ENCODE results near the gene PRR3. TPM values are rescaled to one million over a fixed set of nuclear protein-coding genes. Genes with fewer than 3 reads are reported as not detected.

Gene PRR3, protein sequence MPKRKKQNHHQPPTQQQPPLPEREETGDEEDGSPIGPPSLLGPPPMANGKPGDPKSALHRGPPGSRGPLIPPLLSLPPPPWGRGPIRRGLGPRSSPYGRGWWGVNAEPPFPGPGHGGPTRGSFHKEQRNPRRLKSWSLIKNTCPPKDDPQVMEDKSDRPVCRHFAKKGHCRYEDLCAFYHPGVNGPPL
- 16.6 and 19.7 TPM in 2 replicates for total RNA-seq
- long read RNA-seq, partial matches to known transcripts, result 0 of 7 reads
- long read RNA-seq, other reads (novel, unspliced or antisense), result 0 of 7 reads

DNA sequence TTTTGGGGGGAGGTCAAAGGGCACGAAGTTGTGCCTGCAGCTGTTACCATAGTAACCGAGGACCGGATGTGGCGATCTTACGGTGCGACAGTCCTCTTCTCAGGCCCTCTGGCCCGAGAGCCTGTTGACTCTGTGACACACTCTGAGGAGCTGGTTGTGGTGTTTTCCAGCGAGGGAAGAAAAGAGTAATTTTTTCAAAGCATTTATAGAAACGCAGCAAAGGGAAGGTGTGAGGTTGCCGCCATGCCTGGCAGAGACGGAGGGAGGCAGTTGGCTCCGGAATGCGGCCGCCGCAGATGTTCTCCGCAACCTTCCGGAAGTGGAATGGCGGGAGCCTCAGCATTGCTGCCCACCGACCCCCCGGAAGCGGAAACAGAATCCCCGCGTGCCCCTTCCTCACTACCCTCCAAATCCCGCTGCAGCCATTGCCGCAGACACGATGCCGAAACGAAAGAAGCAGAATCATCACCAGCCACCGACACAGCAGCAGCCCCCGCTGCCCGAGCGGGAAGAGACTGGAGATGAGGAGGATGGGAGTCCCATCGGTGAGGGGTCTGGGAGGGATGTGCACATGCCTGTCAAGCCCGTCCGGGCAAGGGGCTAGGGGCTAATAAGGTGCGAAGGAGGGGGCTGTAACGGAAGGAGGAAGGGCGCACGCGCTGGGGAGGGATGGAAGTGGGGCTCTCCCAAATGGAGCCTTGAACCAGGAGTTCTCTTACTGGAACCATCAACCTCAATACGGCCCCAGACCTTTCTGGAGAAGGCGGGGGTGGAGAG is at the start of gene PRR3:
TSS of gene PRR3 (plus strand) at position 390 of the 777 bp plus-strand sequence. CDS start at position 440, 50 bp downstream.
- Mint-ChIP-seq H3K27ac (peak within 1 kb of the TSS; percentile 99), H3K4me1 (ENCODE audit: low read depth) (peaks cover 20% of the 10 kb centered on the region), H3K36me3 (ENCODE audit: insufficient read depth) (peaks cover 10% of the 10 kb centered on the region), H3K9me3 (ENCODE audit: low read depth) (no peaks in the 10 kb centered on the region), H3K4me3 (ENCODE audit: low read depth) (peak within 1 kb of the TSS; percentile 96), H3K27me3 (no peaks in the 10 kb centered on the region)
- DNase-seq (ENCODE audit: low spot score, unreplicated experiment), result peak; percentile 63
- TF ChIP-seq, protein P1, sequence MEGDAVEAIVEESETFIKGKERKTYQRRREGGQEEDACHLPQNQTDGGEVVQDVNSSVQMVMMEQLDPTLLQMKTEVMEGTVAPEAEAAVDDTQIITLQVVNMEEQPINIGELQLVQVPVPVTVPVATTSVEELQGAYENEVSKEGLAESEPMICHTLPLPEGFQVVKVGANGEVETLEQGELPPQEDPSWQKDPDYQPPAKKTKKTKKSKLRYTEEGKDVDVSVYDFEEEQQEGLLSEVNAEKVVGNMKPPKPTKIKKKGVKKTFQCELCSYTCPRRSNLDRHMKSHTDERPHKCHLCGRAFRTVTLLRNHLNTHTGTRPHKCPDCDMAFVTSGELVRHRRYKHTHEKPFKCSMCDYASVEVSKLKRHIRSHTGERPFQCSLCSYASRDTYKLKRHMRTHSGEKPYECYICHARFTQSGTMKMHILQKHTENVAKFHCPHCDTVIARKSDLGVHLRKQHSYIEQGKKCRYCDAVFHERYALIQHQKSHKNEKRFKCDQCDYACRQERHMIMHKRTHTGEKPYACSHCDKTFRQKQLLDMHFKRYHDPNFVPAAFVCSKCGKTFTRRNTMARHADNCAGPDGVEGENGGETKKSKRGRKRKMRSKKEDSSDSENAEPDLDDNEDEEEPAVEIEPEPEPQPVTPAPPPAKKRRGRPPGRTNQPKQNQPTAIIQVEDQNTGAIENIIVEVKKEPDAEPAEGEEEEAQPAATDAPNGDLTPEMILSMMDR (IDR thresholded peaks at IDR 0.05; ENCODE audit: unreplicated experiment), result no peak

DNA sequence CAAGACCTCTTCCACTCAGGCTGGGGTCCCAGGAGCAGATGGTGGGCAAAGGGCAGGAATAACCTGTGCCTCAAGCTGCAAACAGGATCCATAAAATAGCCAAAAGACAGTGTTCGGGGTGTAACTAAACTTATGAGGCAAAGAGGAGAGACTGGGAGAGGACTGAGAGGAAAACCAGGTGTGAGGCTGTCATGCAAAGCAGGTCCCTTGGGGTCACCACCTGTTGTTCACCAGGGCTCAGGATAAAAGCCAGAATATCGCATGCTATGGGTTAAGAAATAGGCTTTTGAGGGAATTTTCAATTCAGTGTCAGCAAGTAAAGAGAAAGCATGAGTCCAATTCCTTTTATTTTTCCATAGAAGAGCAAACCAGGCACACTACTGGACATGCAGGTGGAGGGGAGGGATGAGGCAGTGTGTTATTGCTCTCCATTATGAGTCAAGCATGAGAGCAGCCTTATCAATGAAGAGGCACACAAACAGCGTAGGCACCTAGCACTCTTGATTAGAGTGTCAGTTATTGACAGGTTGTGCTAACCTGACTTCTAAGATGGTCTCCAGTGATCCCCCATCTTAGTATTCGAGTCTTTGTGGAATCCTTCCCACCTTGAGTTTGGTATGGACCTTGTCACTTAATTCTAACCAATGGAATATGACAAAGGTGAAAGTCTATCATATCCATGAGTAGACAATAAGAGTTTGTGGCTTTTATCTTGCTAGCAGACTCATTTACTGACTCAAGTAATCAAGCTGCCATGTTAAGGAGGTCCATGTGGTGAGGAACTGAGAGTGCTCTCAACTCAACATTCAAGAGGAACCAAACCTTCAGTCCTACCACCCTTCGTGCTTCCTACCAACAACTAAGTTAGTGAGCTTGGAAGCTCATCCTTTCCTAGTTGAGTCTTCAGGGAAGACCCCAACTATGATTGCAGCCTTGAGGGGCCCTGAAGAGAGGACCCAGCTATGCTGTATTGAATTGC is 49.0 kb upstream of the PRR3 start:
- peaks cover 10% of the 10 kb centered on the region for H3K27me3 Mint-ChIP-seq
- no peak overlapping the region for H3K27ac Mint-ChIP-seq
- no peak overlapping the region for H3K4me3 Mint-ChIP-seq (ENCODE audit: low read depth)
- H3K4me1 Mint-ChIP-seq (ENCODE audit: low read depth), result no peaks in the 10 kb centered on the region
- no peak for DNase-seq (ENCODE audit: low spot score, unreplicated experiment)
- TF ChIP-seq, protein P1 (IDR thresholded peaks at IDR 0.05; ENCODE audit: unreplicated experiment), result no peak
- H3K36me3 Mint-ChIP-seq (ENCODE audit: insufficient read depth), result no peaks in the 10 kb centered on the region
- no peaks in the 10 kb centered on the region for H3K9me3 Mint-ChIP-seq (ENCODE audit: low read depth)

DNA sequence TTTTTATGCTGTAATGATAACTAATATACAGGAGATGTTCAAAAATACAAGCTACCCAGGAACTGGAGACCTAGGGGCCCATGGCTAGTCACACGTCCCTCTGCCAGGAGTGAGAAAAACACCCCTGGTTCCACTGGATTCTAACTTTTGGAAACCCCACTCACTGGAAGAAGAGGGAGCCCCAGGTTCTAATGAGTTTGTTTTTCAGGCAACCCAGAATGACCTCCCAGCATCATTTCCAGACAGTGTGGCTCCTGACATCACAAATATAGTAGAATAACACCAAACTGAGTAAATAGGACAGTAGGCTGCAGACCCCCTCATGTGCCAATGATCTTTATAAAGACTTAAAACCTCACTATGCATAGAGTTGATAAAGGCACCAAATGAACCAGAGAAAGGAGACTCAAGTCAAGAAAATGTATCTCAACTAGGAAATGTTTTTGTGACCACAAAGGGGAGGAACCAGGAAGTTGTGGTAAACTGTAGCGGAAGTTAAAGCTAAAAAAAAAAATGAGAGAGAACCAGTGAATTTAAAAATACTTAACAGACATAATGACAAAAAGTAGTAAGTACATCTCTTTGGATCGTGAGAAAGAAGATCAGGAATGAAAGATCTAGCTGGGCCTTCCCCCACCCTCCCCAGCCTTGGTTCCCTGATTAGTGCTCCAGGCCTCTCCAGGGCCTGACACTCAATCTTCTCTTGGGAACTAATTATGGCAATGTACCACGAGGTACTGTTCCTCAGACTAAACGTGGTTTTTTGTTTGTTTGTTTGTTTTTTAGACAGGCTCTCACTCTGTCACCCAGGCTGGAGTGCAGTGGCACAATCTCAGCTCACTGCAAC is 48.0 kb upstream of the PRR3 start:
- no peaks in the 10 kb centered on the region for H3K36me3 Mint-ChIP-seq (ENCODE audit: insufficient read depth)
- no peak for DNase-seq (ENCODE audit: low spot score, unreplicated experiment)
- H3K27ac Mint-ChIP-seq, result no peak overlapping the region
- no peak overlapping the region for H3K4me3 Mint-ChIP-seq (ENCODE audit: low read depth)
- TF ChIP-seq, protein P1 (IDR thresholded peaks at IDR 0.05; ENCODE audit: unreplicated experiment), result no peak
- peaks cover 11% of the 10 kb centered on the region for H3K27me3 Mint-ChIP-seq
- H3K4me1 Mint-ChIP-seq (ENCODE audit: low read depth), result no peaks in the 10 kb centered on the region
- no peaks in the 10 kb centered on the region for H3K9me3 Mint-ChIP-seq (ENCODE audit: low read depth)

DNA sequence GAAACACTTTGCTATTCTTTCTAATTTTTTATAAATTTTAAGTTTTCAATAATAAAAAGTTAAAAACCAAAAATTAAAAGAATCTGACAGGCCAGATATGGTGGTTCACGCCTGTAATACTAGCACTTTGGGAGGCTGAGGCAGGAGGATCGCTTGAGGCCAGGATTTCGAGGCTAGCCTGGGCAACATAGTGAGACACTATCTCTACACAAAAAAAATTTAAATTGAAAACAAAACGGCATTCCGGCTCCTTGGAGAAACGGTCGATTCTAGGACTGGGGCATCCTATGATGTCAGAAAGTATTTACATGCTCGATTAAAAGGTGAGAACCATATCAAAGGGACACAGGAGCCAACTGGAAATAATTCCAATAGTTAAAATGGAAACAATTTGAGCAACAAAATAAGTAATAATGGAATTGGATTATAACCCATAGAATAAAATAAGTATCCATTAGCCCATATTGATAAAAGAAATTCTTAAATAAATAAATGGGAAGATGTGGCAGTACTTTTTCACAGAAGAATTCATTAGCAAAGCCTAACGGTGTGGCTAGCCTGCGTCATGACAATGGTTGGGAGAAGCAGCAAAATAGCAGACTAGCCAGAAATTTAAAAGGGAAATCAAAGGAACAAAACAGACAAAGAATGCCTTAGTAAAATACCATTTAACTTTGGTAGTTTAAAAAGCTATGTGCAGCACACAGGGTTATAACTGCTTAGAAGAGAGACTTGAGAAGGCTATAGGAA is 46.5 kb upstream of the PRR3 start:
- Mint-ChIP-seq H3K4me3 (ENCODE audit: low read depth) (no peak overlapping the region), H3K4me1 (ENCODE audit: low read depth) (no peaks in the 10 kb centered on the region), H3K27ac (no peak overlapping the region), H3K36me3 (ENCODE audit: insufficient read depth) (no peaks in the 10 kb centered on the region), H3K9me3 (ENCODE audit: low read depth) (no peaks in the 10 kb centered on the region), H3K27me3 (peaks cover 21% of the 10 kb centered on the region)
- TF ChIP-seq, protein P1 (IDR thresholded peaks at IDR 0.05; ENCODE audit: unreplicated experiment), result no peak
- no peak for DNase-seq (ENCODE audit: low spot score, unreplicated experiment)

Measured in progenitor cell of endocrine pancreas (in vitro differentiated cells).